ENCODE results near the gene SPAST. TPM values are rescaled to one million over a fixed set of nuclear protein-coding genes. Genes with fewer than 3 reads are reported as not detected.
"Not testable (repeated sequence)": the region's sequence is repeated elsewhere in the genome, so short reads cannot be mapped to it uniquely, and the experiment has no call there.

Gene SPAST
- total and polyA plus RNA-seq, 2 donors from 2014 or later = 3.8 to 13.6 TPM

- Histone ChIP-seq H3K27ac (ENCODE audit: low read depth in 2 of 2, low read length in 2 of 2) (no peak overlapping the region), H3K4me3 (ENCODE audit: low read length in 3 of 3) (no peak overlapping the region), H3K36me3 (ENCODE audit: control insufficient read depth in 2 of 3, insufficient read depth in 3 of 3, low read length in 3 of 3) (peaks cover 0 to 16% (median 7%) of the 10 kb centered on the region in 3 donors), H3K9ac (ENCODE audit: low read length in 3 of 3) (no peak overlapping the region), H3K9me3 (ENCODE audit: control insufficient read depth in 2 of 3, insufficient read depth in 1 of 3, low read length in 3 of 3) (no peaks in the 10 kb centered on the region), H3K4me1 (ENCODE audit: control insufficient read depth in 2 of 3, insufficient read depth in 2 of 3, low read depth in 1 of 3, low read length in 3 of 3) (no peaks in the 10 kb centered on the region), H3K27me3 (ENCODE audit: control insufficient read depth, insufficient read depth, low read length) (no peaks in the 10 kb centered on the region)
- no peak for TF ChIP-seq CTCF (IDR thresholded peaks at IDR 0.05; ENCODE audit: borderline replicate concordance, extremely low read depth, insufficient read depth)
- intact Hi-C loops (cut with DNase I) = no loop called here
- FAIRE-seq = no peak
- no peak for DNase-seq
Measured at GRCh38 chr2:32129086-32129485, 65.7 kb downstream of the SPAST start.

DNA sequence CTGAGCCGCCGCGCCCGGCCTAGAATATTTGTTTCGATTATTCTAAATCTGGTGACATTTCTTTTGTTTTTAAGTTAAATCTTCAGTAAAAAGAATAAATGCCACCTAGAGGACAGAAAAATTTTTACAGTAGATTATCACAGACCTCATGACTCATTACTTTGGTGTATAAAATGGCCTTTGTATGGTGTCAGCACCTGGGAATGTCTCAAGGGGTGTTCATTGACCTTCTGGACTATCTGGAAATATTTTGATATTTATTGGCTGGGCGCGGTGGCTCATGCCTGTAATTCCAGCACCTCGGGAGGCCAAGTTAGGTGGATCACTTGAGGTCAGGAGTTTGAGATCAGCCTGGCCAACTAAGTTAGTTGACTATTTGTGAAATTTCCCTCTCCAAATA lies 72.1 kb downstream of the SPAST start:
- no peak overlapping the region for H3K9ac ChIP-seq (ENCODE audit: low read length in 3 of 3)
- no peaks in the 10 kb centered on the region for H3K4me1 ChIP-seq (ENCODE audit: control insufficient read depth in 2 of 3, insufficient read depth in 2 of 3, low read depth in 1 of 3, low read length in 3 of 3)
- H3K4me3 ChIP-seq (ENCODE audit: low read length in 3 of 3) = no peak overlapping the region
- no peak for TF ChIP-seq CTCF (IDR thresholded peaks at IDR 0.05; ENCODE audit: borderline replicate concordance, extremely low read depth, insufficient read depth)
- DNase-seq (peak in 2 of 5 donors; percentile 30 to 37), FAIRE-seq (no peak)
- peaks cover 0 to 9% (median 4%) of the 10 kb centered on the region in 3 donors for H3K36me3 ChIP-seq (ENCODE audit: control insufficient read depth in 2 of 3, insufficient read depth in 3 of 3, low read length in 3 of 3)
- intact Hi-C loops (cut with DNase I) = no loop called here
- no peaks in the 10 kb centered on the region for H3K9me3 ChIP-seq (ENCODE audit: control insufficient read depth in 2 of 3, insufficient read depth in 1 of 3, low read length in 3 of 3)
- no peaks in the 10 kb centered on the region for H3K27me3 ChIP-seq (ENCODE audit: control insufficient read depth, insufficient read depth, low read length)
- no peak overlapping the region for H3K27ac ChIP-seq (ENCODE audit: low read depth in 2 of 2, low read length in 2 of 2)

GRCh38 chr2:32136097-32136496 lies 72.7 kb downstream of the SPAST start:
- H3K9me3 ChIP-seq (ENCODE audit: control insufficient read depth in 2 of 3, insufficient read depth in 1 of 3, low read length in 3 of 3) = no peaks in the 10 kb centered on the region
- H3K27me3 ChIP-seq (ENCODE audit: control insufficient read depth, insufficient read depth, low read length) = no peaks in the 10 kb centered on the region
- intact Hi-C loops (cut with DNase I) = no loop called here
- FAIRE-seq (no peak), DNase-seq (no peak)
- no peak overlapping the region for H3K9ac ChIP-seq (ENCODE audit: low read length in 3 of 3)
- peaks cover 0 to 9% (median under 1%) of the 10 kb centered on the region in 3 donors for H3K36me3 ChIP-seq (ENCODE audit: control insufficient read depth in 2 of 3, insufficient read depth in 3 of 3, low read length in 3 of 3)
- no peak for TF ChIP-seq CTCF (IDR thresholded peaks at IDR 0.05; ENCODE audit: borderline replicate concordance, extremely low read depth, insufficient read depth)
- no peaks in the 10 kb centered on the region for H3K4me1 ChIP-seq (ENCODE audit: control insufficient read depth in 2 of 3, insufficient read depth in 2 of 3, low read depth in 1 of 3, low read length in 3 of 3)
- no peak overlapping the region for H3K27ac ChIP-seq (ENCODE audit: low read depth in 2 of 2, low read length in 2 of 2)
- no peak overlapping the region for H3K4me3 ChIP-seq (ENCODE audit: low read length in 3 of 3)

GRCh38 chr2:32151544-32151943 lies 88.2 kb downstream of the SPAST start:
- DNase-seq; H3K4me1 ChIP-seq (ENCODE audit: control insufficient read depth in 2 of 3, insufficient read depth in 2 of 3, low read depth in 1 of 3, low read length in 3 of 3); H3K9ac ChIP-seq (ENCODE audit: low read length in 3 of 3); H3K4me3 ChIP-seq (ENCODE audit: low read length in 3 of 3); H3K27ac ChIP-seq (ENCODE audit: low read depth in 2 of 2, low read length in 2 of 2); H3K36me3 ChIP-seq (ENCODE audit: control insufficient read depth in 2 of 3, insufficient read depth in 3 of 3, low read length in 3 of 3); H3K9me3 ChIP-seq (ENCODE audit: control insufficient read depth in 2 of 3, insufficient read depth in 1 of 3, low read length in 3 of 3); intact Hi-C loops (cut with DNase I); FAIRE-seq; H3K27me3 ChIP-seq (ENCODE audit: control insufficient read depth, insufficient read depth, low read length): not testable (repeated sequence)

Data from kidney (tissue), 14 donors.